ENCODE results near the gene NEU4. TPM values are rescaled to one million over a fixed set of nuclear protein-coding genes. Genes with fewer than 3 reads are reported as not detected.

The NEU4 gene
- total RNA-seq, 1 donor from 2014 or later: 0.31 TPM

- ATAC-seq (ENCODE audit: low read depth) (no peak), DNase-seq (no peak)
- Mint-ChIP-seq H3K9me3 (no peaks in the 10 kb centered on the region), H3K27ac (no peak overlapping the region), H3K4me3 (no peak overlapping the region), H3K4me1 (peaks cover 44% of the 10 kb centered on the region), H3K36me3 (ENCODE audit: low read depth) (no peaks in the 10 kb centered on the region), H3K27me3 (peaks cover 36% of the 10 kb centered on the region)
- intact Hi-C loops (cut with micrococcal nuclease): no loop called here
- no peak for TF ChIP-seq CTCF (IDR thresholded peaks at IDR 0.05)
- CTCF ChIA-PET: no interaction called here
- POLR2A ChIA-PET: no interaction called here
Measured at GRCh38 chr2:241862775-241863535, 54.0 kb downstream of the NEU4 start.

- peaks cover 36% of the 10 kb centered on the region for H3K27me3 Mint-ChIP-seq
- no peak overlapping the region for H3K27ac Mint-ChIP-seq
- ATAC-seq (ENCODE audit: low read depth) (no peak), DNase-seq (no peak)
- H3K4me1 Mint-ChIP-seq: peaks cover 42% of the 10 kb centered on the region
- intact Hi-C loops (cut with micrococcal nuclease): no loop called here
- CTCF ChIA-PET: no interaction called here
- H3K9me3 Mint-ChIP-seq: no peaks in the 10 kb centered on the region
- TF ChIP-seq CTCF (IDR thresholded peaks at IDR 0.05): no peak
- POLR2A ChIA-PET: no interaction called here
- no peak overlapping the region for H3K4me3 Mint-ChIP-seq
- H3K36me3 Mint-ChIP-seq (ENCODE audit: low read depth): no peaks in the 10 kb centered on the region
Measured at GRCh38 chr2:241863536-241863954, 54.6 kb downstream of the NEU4 start.

GRCh38 chr2:241864168-241864849 lies 55.3 kb downstream of the NEU4 start:
- POLR2A ChIA-PET: no interaction called here
- H3K4me3 Mint-ChIP-seq: no peak overlapping the region
- ATAC-seq (ENCODE audit: low read depth): no peak
- H3K27me3 Mint-ChIP-seq: peaks cover 36% of the 10 kb centered on the region
- DNase-seq: no peak
- H3K9me3 Mint-ChIP-seq: no peaks in the 10 kb centered on the region
- H3K36me3 Mint-ChIP-seq (ENCODE audit: low read depth): no peaks in the 10 kb centered on the region
- CTCF ChIA-PET: no interaction called here
- H3K4me1 Mint-ChIP-seq: peaks cover 39% of the 10 kb centered on the region
- intact Hi-C loops (cut with micrococcal nuclease): no loop called here
- H3K27ac Mint-ChIP-seq: no peak overlapping the region
- no peak for TF ChIP-seq CTCF (IDR thresholded peaks at IDR 0.05)

GRCh38 chr2:241864850-241865213 lies 55.8 kb downstream of the NEU4 start:
- Mint-ChIP-seq H3K9me3 (no peaks in the 10 kb centered on the region), H3K27ac (no peak overlapping the region), H3K36me3 (ENCODE audit: low read depth) (no peaks in the 10 kb centered on the region), H3K27me3 (peaks cover 33% of the 10 kb centered on the region), H3K4me3 (no peak overlapping the region), H3K4me1 (peaks cover 33% of the 10 kb centered on the region)
- POLR2A ChIA-PET: no interaction called here
- CTCF ChIA-PET: no interaction called here
- DNase-seq: no peak
- intact Hi-C loops (cut with micrococcal nuclease): no loop called here
- no peak for TF ChIP-seq CTCF (IDR thresholded peaks at IDR 0.05)
- no peak for ATAC-seq (ENCODE audit: low read depth)

- no peak overlapping the region for H3K4me3 Mint-ChIP-seq
Measured at GRCh38 chr2:241865416-241865956, 56.5 kb downstream of the NEU4 start.

More at GRCh38 chr2:241865416-241865956, 56.5 kb downstream of the NEU4 start:
- Mint-ChIP-seq H3K9me3 (no peaks in the 10 kb centered on the region), H3K27me3 (peaks cover 33% of the 10 kb centered on the region), H3K36me3 (ENCODE audit: low read depth) (no peaks in the 10 kb centered on the region), H3K4me1 (peaks cover 29% of the 10 kb centered on the region), H3K27ac (no peak overlapping the region)
- ChIA-PET CTCF (no interaction called here), POLR2A (no interaction called here)
- DNase-seq: no peak
- intact Hi-C loops (cut with micrococcal nuclease): no loop called here
- TF ChIP-seq CTCF (IDR thresholded peaks at IDR 0.05): no peak
- no peak for ATAC-seq (ENCODE audit: low read depth)
